Gastroesophageal sphincter (tissue), 4 donors: ENCODE data around the gene RIMBP2. TPM values are rescaled to one million over a fixed set of nuclear protein-coding genes. Genes with fewer than 3 reads are reported as not detected.

ENCODE experiments used
- ATAC-seq: fragments of 150-250 bp; one replicate; pipeline ENCODE4 v1.9.1; 2016; ENCODE audit warnings: mild to moderate bottlenecking, moderate library complexity
- H3K27ac ChIP-seq, 4 donors: fragments of 200-600 bp; sonication (generic) in 3 of 4; 1 replicate in 3 of 4; 2 replicates in 1 of 4; pipeline ENCODE4 v1.5.1; 2016 to 2019
- H3K27me3 ChIP-seq: fragments of 200-600 bp; sonication (generic); one replicate; pipeline ENCODE4 v1.5.1; 2019
- H3K36me3 ChIP-seq, 2 donors: fragments of 200-600 bp; sonication (generic); one replicate each; pipeline ENCODE4 v1.5.1; 2019; ENCODE audit warnings: control low read depth in 1 of 2
- H3K4me1 ChIP-seq, 3 donors: fragments of 200-600 bp; sonication (generic); 1 replicate in 2 of 3; 2 replicates in 1 of 3; pipeline ENCODE4 v1.5.1; 2016 to 2019; ENCODE audit warnings: control low read depth in 2 of 3
- H3K4me3 ChIP-seq, 2 donors: fragments of 200-600 bp; sonication (generic); one replicate each; pipeline ENCODE4 v1.5.1; 2019; ENCODE audit warnings: mild to moderate bottlenecking in 1 of 2, moderate library complexity in 1 of 2
- H3K9me3 ChIP-seq, 3 donors: fragments of 200-600 bp; sonication (generic); one replicate each; pipeline ENCODE4 v1.5.1; 2017 to 2019; ENCODE audit warnings: control low read depth in 2 of 3
- EP300 ChIP-seq: sonication (generic); formaldehyde crosslinking; IDR thresholded peaks from one replicate; pipeline ENCODE4 v1.6.1; 2017; ENCODE audit warnings: antibody characterized with exemption, mild to moderate bottlenecking
- POLR2A ChIP-seq, 2 donors: fragments of 450-650 bp; IDR thresholded peaks; one replicate each; pipeline ENCODE4 v1.6.1; 2017; ENCODE audit warnings: antibody characterized with exemption in 2 of 2, mild to moderate bottlenecking in 2 of 2, moderate library complexity in 1 of 2
- POLR2AphosphoS5 ChIP-seq: sonication (generic); formaldehyde crosslinking; IDR thresholded peaks from one replicate; pipeline ENCODE4 v1.6.1; 2017; ENCODE audit warnings: antibody characterized with exemption
- WGBS, 2 donors: methylation state at CpG; one replicate each; pipeline ENCODE4 v1.1.5; 2018; ENCODE audit warnings: low coverage in 1 of 2; 5-methylcytosine and 5-hydroxymethylcytosine counted together
- total RNA-seq, 4 donors: library from RNA; depleted of rRNA; stranded (reverse); fragments of >200 nt; gene quantifications; one replicate each; pipeline ENCODE4 v1.1.0, GENCODE V29; 2016
- TF ChIP-seq, protein P1 (sequence below), 4 experiments: fragments of 200-600 bp in 2 of 4; fragments of 450-650 bp in 2 of 4; sonication (generic) in 1 of 4; IDR thresholded peaks; one replicate each; pipeline ENCODE4 v1.5.1; 2017 to 2019; ENCODE audit warnings: antibody characterized with exemption in 4 of 4, mild to moderate bottlenecking in 2 of 4, moderate library complexity in 2 of 4

Gene RIMBP2
- total RNA-seq, 4 donors from 2014 or later: 0.42 to 1.1 (median 0.60) TPM

DNA sequence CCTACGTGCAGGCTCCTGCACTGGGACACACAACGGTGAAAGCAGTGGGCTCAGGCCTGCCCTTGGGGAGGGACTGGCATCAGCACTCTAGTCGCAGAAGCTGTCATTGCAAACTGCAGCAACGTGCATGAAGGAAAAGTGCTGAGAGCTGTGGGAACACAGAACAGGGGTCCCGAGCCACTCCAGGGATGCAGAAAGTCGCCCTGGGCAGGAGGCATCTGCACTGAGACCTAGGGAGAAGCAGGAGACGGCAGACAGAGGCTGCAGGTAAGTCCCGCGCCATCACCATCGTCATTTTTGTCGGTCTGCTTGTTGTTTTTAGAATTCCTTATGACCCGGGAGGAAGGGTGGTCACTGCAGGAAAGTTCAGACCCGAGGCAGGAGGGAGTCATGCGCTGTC lies 21.6 kb upstream of the RIMBP2 start:
- Histone ChIP-seq H3K36me3 (no peaks in the 10 kb centered on the region), H3K27me3 (peaks cover 51% of the 10 kb centered on the region), H3K4me3 (no peak overlapping the region), H3K27ac (no peak overlapping the region), H3K9me3 (peaks cover 0 to 7% (median 0%) of the 10 kb centered on the region in 3 donors), H3K4me1 (no peaks in the 10 kb centered on the region)
- TF ChIP-seq POLR2AphosphoS5: no peak
- no peak for TF ChIP-seq EP300
- TF ChIP-seq POLR2A (IDR thresholded peaks at IDR 0.05): no peak
- TF ChIP-seq, protein P1, sequence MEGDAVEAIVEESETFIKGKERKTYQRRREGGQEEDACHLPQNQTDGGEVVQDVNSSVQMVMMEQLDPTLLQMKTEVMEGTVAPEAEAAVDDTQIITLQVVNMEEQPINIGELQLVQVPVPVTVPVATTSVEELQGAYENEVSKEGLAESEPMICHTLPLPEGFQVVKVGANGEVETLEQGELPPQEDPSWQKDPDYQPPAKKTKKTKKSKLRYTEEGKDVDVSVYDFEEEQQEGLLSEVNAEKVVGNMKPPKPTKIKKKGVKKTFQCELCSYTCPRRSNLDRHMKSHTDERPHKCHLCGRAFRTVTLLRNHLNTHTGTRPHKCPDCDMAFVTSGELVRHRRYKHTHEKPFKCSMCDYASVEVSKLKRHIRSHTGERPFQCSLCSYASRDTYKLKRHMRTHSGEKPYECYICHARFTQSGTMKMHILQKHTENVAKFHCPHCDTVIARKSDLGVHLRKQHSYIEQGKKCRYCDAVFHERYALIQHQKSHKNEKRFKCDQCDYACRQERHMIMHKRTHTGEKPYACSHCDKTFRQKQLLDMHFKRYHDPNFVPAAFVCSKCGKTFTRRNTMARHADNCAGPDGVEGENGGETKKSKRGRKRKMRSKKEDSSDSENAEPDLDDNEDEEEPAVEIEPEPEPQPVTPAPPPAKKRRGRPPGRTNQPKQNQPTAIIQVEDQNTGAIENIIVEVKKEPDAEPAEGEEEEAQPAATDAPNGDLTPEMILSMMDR (IDR thresholded peaks at IDR 0.05): no peak
- ATAC-seq: no peak
- 26 to 48% methylated on average over 12 to 14 of the region's 14 CpGs for WGBS, 2 donors

DNA sequence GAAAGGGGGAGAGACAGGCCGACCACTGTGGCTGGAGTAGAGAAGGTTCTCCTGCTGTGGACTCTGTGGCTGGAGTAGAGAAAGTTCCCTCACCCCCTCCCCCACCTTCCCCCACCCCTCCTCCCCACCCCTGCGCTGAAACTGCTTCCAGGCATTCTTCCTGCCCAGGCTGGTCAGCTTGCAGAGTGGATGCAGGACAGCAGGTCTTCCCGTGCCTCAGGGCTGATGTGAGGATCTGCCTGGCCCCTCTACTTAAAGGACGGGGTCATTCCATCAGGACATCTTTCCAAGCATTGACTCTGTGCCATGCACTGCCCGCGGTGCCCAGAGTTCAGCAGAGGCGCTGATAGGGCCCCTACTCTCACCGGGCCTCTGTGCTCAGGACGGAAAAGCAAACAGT lies 13.2 kb upstream of the RIMBP2 start:
- H3K9me3 ChIP-seq: peaks cover 0 to 15% (median 0%) of the 10 kb centered on the region in 3 donors
- H3K4me1 ChIP-seq: no peaks in the 10 kb centered on the region
- TF ChIP-seq POLR2A (IDR thresholded peaks at IDR 0.05) (no peak), EP300 (no peak), POLR2AphosphoS5 (no peak)
- TF ChIP-seq, protein P1 (IDR thresholded peaks at IDR 0.05): no peak
- ATAC-seq: no peak
- peaks cover 33% of the 10 kb centered on the region for H3K27me3 ChIP-seq
- no peaks in the 10 kb centered on the region for H3K36me3 ChIP-seq
- no peak overlapping the region for H3K4me3 ChIP-seq
- no peak overlapping the region for H3K27ac ChIP-seq
- WGBS, 2 donors: 17 to 47% methylated on average over 2 to 7 of the region's 9 CpGs

DNA sequence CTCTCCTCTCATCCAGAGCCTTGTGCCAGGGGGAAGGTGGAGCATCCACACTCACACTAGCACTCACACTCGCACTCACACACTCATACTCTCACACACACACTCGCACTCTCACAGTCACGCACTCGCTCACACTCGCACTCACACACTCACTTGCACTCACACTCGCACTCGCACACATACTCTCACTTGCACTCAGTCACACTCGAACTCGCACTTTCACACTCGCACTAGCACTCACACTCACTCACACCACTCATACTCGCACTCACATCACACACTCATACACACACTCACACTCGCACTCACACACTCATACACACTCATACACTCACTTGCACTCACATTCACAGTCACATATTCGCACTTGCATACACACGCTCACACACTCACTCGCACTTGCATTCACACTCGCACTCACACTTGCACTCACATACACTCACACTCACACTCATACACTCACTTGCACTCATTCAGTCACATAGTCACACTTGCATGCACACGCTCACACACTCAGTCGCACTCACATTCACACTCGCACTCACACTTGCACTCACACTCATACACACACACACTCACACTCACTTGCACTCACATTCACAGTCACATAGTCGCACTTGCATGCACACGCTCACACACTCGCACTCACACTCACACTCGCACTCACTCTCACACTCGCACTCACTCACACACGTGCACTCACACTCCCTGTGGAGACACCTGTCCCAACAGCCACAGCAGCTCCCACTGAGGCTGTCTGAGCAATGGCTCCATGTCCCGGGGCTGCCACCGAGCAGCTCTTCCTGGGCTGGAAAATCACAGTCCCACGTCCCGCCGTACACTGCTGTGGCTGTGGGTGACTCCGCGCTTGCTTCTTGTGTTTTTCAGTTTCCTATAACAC lies 12.3 kb upstream of the RIMBP2 start:
- no peak for ATAC-seq
- WGBS, 2 donors: 85 to 87% methylated on average over 21 to 32 of the region's 32 CpGs

DNA sequence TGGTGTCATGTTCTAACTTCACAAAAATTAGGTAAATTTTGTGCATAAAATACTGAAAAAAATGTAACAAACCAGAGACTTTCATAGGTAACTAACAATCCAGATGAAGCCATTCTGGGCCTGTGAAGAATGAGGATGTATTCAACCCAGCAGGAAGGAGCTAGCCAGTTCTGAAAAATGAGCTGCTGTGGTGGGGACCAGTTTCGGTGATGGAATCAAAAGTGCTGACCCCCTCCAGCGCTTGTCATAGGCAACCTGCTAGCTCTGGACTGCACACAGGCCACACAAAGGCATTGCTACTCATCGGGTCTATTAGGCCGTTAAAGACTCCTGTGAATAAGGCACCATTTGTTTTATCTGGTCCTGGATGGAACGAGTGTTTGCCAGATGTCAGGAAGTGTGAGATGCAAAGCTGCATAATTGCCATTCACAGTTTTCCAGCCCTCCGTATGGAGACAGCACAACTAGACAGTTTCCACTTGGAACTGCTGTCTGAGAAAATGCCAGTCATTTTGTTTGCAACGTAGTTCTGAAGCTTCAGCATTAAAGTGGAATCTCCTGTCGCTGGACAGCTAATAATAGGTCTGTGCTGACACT lies 3.3 kb upstream of the RIMBP2 start:
- Histone ChIP-seq H3K9me3 (peaks cover 0 to 32% (median 0%) of the 10 kb centered on the region in 3 donors), H3K27me3 (peaks cover 58% of the 10 kb centered on the region), H3K4me1 (peaks cover 0 to 28% (median 13%) of the 10 kb centered on the region in 3 donors), H3K27ac (no peak overlapping the region), H3K36me3 (no peaks in the 10 kb centered on the region), H3K4me3 (no peak overlapping the region)
- ATAC-seq: no peak
- WGBS, 2 donors: 15 to 35% methylated on average over 4 to 7 of the region's 8 CpGs
- no peak for TF ChIP-seq EP300

More for the DNA sequence above, 12.3 kb upstream of the RIMBP2 start:
- H3K36me3 ChIP-seq: no peaks in the 10 kb centered on the region
- peaks cover 33% of the 10 kb centered on the region for H3K27me3 ChIP-seq
- no peak overlapping the region for H3K27ac ChIP-seq
- no peak for TF ChIP-seq POLR2AphosphoS5
- TF ChIP-seq, protein P1 (IDR thresholded peaks at IDR 0.05): no peak
- no peak for TF ChIP-seq EP300
- TF ChIP-seq POLR2A (IDR thresholded peaks at IDR 0.05): no peak
- no peak overlapping the region for H3K4me3 ChIP-seq
- H3K4me1 ChIP-seq: no peaks in the 10 kb centered on the region
- H3K9me3 ChIP-seq: peaks cover 0 to 22% (median 0%) of the 10 kb centered on the region in 3 donors

DNA sequence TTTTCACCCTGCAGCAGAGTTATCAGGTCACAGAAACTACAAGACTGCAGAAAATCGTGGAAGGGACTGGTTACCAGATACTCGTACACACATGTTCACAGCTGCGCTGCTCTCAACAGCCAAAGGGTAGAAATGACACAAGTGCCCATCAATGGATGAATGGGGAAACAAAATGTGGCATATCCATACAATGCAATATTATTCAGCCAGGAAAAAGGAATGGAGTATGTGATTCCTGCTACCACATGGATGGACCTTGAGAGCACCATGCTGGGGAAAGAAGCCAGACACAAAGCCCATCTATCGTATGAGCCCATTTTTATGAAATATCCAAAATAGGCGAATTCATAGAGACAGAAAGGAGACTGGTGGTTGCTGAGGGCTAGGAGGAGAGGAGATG lies 1.7 kb upstream of the RIMBP2 start:
- WGBS, 2 donors: 86 to 90% methylated on average over 2 to 4 of the region's 5 CpGs
- H3K9me3 ChIP-seq: peaks cover 0 to 18% (median 0%) of the 10 kb centered on the region in 3 donors
- no peak overlapping the region for H3K4me3 ChIP-seq
- H3K27ac ChIP-seq: no peak overlapping the region
- H3K4me1 ChIP-seq: peaks cover 0 to 38% (median 16%) of the 10 kb centered on the region in 3 donors
- peaks cover 70% of the 10 kb centered on the region for H3K27me3 ChIP-seq
- TF ChIP-seq, protein P1 (IDR thresholded peaks at IDR 0.05): no peak
- TF ChIP-seq POLR2A (IDR thresholded peaks at IDR 0.05): no peak
- no peak for TF ChIP-seq EP300
- TF ChIP-seq POLR2AphosphoS5: no peak
- ATAC-seq: no peak
- no peaks in the 10 kb centered on the region for H3K36me3 ChIP-seq
